IMR-90 (cell line): Measurements from ENCODE around the gene FMN1. TPM values are rescaled to one million over a fixed set of nuclear protein-coding genes. Genes with fewer than 3 reads are reported as not detected.

Experiments
- ATAC-seq: fragments of 200-7000 bp; cut with Tn5 transposase; 2 replicates; pipeline ENCODE4 v1.9.1; 2020; ENCODE audit warnings: low read depth, mild to moderate bottlenecking, moderate library complexity
- BruUV-seq: library from RNA; stranded (reverse); fragments of 400-500 nt; replicated peaks from 2 replicates; lab custom pipeline; 2021; lab: Mats Ljungman, UMichigan
- CTCF ChIA-PET: fragments of 300-600 bp; formaldehyde crosslinking; extraction: SDS; loops from one replicate; lab custom pipeline; 2021; ENCODE audit warnings: antibody characterized with exemption; lab: Yijun Ruan, JAX
- POLR2A ChIA-PET: fragments of 300-600 bp; sonication (Branson Sonifier 250); formaldehyde crosslinking; loops from one replicate; lab custom pipeline; 2022; ENCODE audit warnings: antibody characterized with exemption; ENCODE audit not compliant: unreplicated experiment; lab: Charles Lee
- DNase-seq: peaks from one replicate; pipeline ENCODE4 v3.0.0; 2013
- H2AFZ ChIP-seq: replicated peaks from 2 replicates; pipeline ENCODE3; 2013; ENCODE audit warnings: low read length, mild to moderate bottlenecking; ENCODE audit not compliant: poor library complexity
- H2AK5ac ChIP-seq: 2 replicates; pipeline ENCODE4 v1.6.1; 2013; ENCODE audit warnings: low read depth, low read length, inconsistent platforms
- H2AK9ac ChIP-seq: replicated peaks from 2 replicates; pipeline ENCODE3; 2013; ENCODE audit warnings: mild to moderate bottlenecking, low read depth, low read length, moderate library complexity; ENCODE audit not compliant: poor library complexity
- H2BK120ac ChIP-seq: 2 replicates; pipeline ENCODE4 v1.6.1; 2013; ENCODE audit warnings: low read depth, low read length, inconsistent platforms
- H2BK15ac ChIP-seq: 3 replicates; pipeline ENCODE4 v1.6.1; 2013; ENCODE audit warnings: low read depth, low read length, inconsistent platforms
- H2BK20ac ChIP-seq: 2 replicates; pipeline ENCODE4 v1.6.1; 2013; ENCODE audit warnings: low read depth, mild to moderate bottlenecking, inconsistent platforms, low read length, moderate library complexity
- H2BK5ac ChIP-seq: 2 replicates; pipeline ENCODE4 v1.6.1; 2013; ENCODE audit warnings: mild to moderate bottlenecking, low read depth, low read length, inconsistent platforms; ENCODE audit not compliant: poor library complexity, severe bottlenecking
- H3K14ac ChIP-seq: replicated peaks from 2 replicates; pipeline ENCODE4 v1.6.1; 2013; ENCODE audit warnings: low read depth, low read length, inconsistent platforms
- H3K18ac ChIP-seq: 2 replicates; pipeline ENCODE4 v1.6.1; 2013; ENCODE audit warnings: low read depth, low read length, control low read depth
- H3K23ac ChIP-seq: 2 replicates; pipeline ENCODE4 v1.6.1; 2013; ENCODE audit warnings: low read depth, low read length, inconsistent platforms
- H3K27ac ChIP-seq: 2 replicates; pipeline ENCODE4 v1.5.1; 2013; ENCODE audit warnings: mild to moderate bottlenecking, control low read depth, low read length; ENCODE audit not compliant: insufficient read depth
- H3K27me3 ChIP-seq: 2 replicates; pipeline ENCODE4 v1.6.1; 2013; ENCODE audit warnings: low read length; ENCODE audit not compliant: control insufficient read depth, insufficient read depth
- H3K36me3 ChIP-seq: 2 replicates; pipeline ENCODE4 v1.6.1; 2013; ENCODE audit warnings: low read length, mixed read lengths; ENCODE audit not compliant: control insufficient read depth, insufficient read depth
- H3K4ac ChIP-seq: 2 replicates; pipeline ENCODE4 v1.6.1; 2013; ENCODE audit warnings: low read depth, low read length, inconsistent platforms
- H3K4me1 ChIP-seq: 2 replicates; pipeline ENCODE4 v1.6.1; 2013; ENCODE audit warnings: low read length, mixed read lengths; ENCODE audit not compliant: control insufficient read depth, insufficient read depth
- H3K4me2 ChIP-seq: 2 replicates; pipeline ENCODE4 v1.6.1; 2013; ENCODE audit warnings: low read depth, mild to moderate bottlenecking, control low read depth, low read length, moderate library complexity
- H3K4me3 ChIP-seq: 2 replicates; pipeline ENCODE4 v1.5.1; 2013; ENCODE audit warnings: low read depth, mild to moderate bottlenecking, control low read depth, low read length, moderate library complexity; ENCODE audit not compliant: insufficient read depth
- H3K56ac ChIP-seq: 2 replicates; pipeline ENCODE4 v1.6.1; 2013; ENCODE audit warnings: low read length, inconsistent platforms; ENCODE audit not compliant: insufficient read depth; ENCODE audit errors: extremely low read depth
- H3K79me1 ChIP-seq, 2 experiments: 2 replicates each; pipeline ENCODE4 v1.6.1; 2013; ENCODE audit warnings: low read length in 2 of 2, inconsistent platforms in 1 of 2, low read depth in 1 of 2
- H3K9ac ChIP-seq: 2 replicates; pipeline ENCODE4 v1.6.1; 2013; ENCODE audit warnings: low read depth, low read length, control low read depth
- H3K9me1 ChIP-seq: 2 replicates; pipeline ENCODE4 v1.6.1; 2013; ENCODE audit warnings: low read length, inconsistent platforms; ENCODE audit not compliant: insufficient read depth
- H3K9me3 ChIP-seq: 2 replicates; pipeline ENCODE4 v1.6.1; 2013; ENCODE audit warnings: low read length; ENCODE audit not compliant: control insufficient read depth, insufficient read depth
- H4K20me1 ChIP-seq: 2 replicates; pipeline ENCODE4 v1.6.1; 2013; ENCODE audit warnings: low read length, inconsistent platforms; ENCODE audit not compliant: insufficient read depth
- H4K5ac ChIP-seq: 2 replicates; pipeline ENCODE4 v1.6.1; 2013; ENCODE audit warnings: mild to moderate bottlenecking, low read depth, low read length, control low read depth
- H4K8ac ChIP-seq, 2 experiments: 2 replicates each; pipeline ENCODE4 v1.6.1; 2013; ENCODE audit warnings: low read depth in 2 of 2, low read length in 2 of 2, control low read depth in 1 of 2, inconsistent platforms in 1 of 2
- H4K91ac ChIP-seq: 2 replicates; pipeline ENCODE4 v1.6.1; 2013; ENCODE audit warnings: low read depth, low read length, inconsistent platforms; ENCODE audit not compliant: insufficient read depth
- FOS ChIP-seq: fragments of 150-350 bp; IDR thresholded peaks from 2 replicates; pipeline ENCODE4 v1.6.1; 2016; ENCODE audit warnings: low read depth, low read length
- MAZ ChIP-seq: IDR thresholded peaks from 2 replicates; pipeline ENCODE4 v1.6.1; 2012; ENCODE audit warnings: low read depth, mild to moderate bottlenecking, low read length, improper control_type of control experiment, moderate library complexity, borderline replicate concordance
- MXI1 ChIP-seq: IDR thresholded peaks from 2 replicates; pipeline ENCODE4 v1.6.1; 2012; ENCODE audit warnings: low read depth, mild to moderate bottlenecking, low read length, moderate library complexity, borderline replicate concordance
- NFE2L2 ChIP-seq: fragments of 150-350 bp; IDR thresholded peaks from 2 replicates; pipeline ENCODE4 v1.6.1; 2016; ENCODE audit warnings: low read depth, mild to moderate bottlenecking, low read length
- POLR2A ChIP-seq: IDR thresholded peaks from 2 replicates; pipeline ENCODE4 v1.6.1; 2012; ENCODE audit warnings: mild to moderate bottlenecking, low read depth, low read length
- RAD21 ChIP-seq: IDR thresholded peaks from 2 replicates; pipeline ENCODE4 v1.6.1; 2012; ENCODE audit warnings: low read length, improper control_type of control experiment
- SMC3 ChIP-seq: fragments of 150-350 bp; IDR thresholded peaks from 2 replicates; pipeline ENCODE4 v1.6.1; 2016; ENCODE audit warnings: low read depth, mild to moderate bottlenecking, antibody characterized with exemption, low read length, moderate library complexity
- WGBS, 2 experiments: methylation state at CpG; one replicate each; pipeline versions ENCODE4 v1.1.5 to v1.1.7; 2013; ENCODE audit warnings: missing lambda C conversion rate in 2 of 2; ENCODE audit not compliant: insufficient read length in 1 of 2; ENCODE audit errors: extremely low coverage in 2 of 2; 5-methylcytosine and 5-hydroxymethylcytosine counted together
- dilution Hi-C: fragments of 300-500 bp; cut with HindIII; formaldehyde crosslinking; loops from one replicate; pipeline ENCODE4 v1.14.3; 2018; ENCODE audit warnings: low sequenced_read_pairs; ENCODE audit not compliant: unreplicated experiment
- in situ Hi-C: fragments of 300-500 bp; cut with MboI; formaldehyde crosslinking; loops from 3 replicates; pipeline ENCODE4 v1.14.3; 2019; ENCODE audit warnings: low sequenced_read_pairs, inconsistent platforms, mixed read lengths
- intact Hi-C: fragments of 100-400 bp; cut with micrococcal nuclease; formaldehyde crosslinking; loops from 2 replicates; pipeline ENCODE4 v1.10.0; 2022
- polyA plus RNA-seq, 3 experiments: library from polyadenylated mRNA; depleted of rRNA; stranded (reverse); fragments of >200 nt; gene quantifications; 2 replicates each; pipeline ENCODE4 v1.2.3, GENCODE V29; 2012; ENCODE audit warnings: low replicate concordance in 1 of 3
- total RNA-seq: library from RNA; depleted of rRNA; stranded (reverse); fragments of >200 nt; gene quantifications from 2 replicates; pipeline ENCODE4 v1.2.3, GENCODE V29; 2012
- TF ChIP-seq, protein P1 (sequence below): conservative IDR thresholded peaks from 2 replicates; pipeline ENCODE4 v1.5.1; 2012; ENCODE audit warnings: mild to moderate bottlenecking, low read depth, low read length, improper control_type of control experiment

FMN1 gene
- total and polyA plus RNA-seq, 2 of the 4 experiments (the other 2 are of a cell fraction), result 7.3 to 17.6 TPM

DNA sequence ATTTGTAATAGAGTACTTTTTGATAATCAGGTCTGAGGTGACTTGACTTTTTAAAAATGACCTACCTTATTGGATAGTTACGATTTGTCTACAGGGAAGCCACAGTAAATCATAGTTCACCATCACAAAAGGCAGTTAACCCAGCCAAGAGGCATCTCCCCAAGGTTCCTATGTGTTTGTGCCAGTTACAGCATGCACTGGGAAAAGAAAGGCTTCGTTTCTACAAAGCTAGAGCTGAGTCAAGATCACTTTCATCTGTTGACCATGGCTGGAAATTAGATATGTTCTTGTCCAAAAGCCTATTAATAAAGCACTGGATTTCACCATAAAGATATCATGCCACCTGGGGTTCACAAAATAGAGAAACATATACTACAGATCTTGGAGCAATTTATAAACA, 336.8 kb downstream of the FMN1 start:
- intact Hi-C loops (loop anchor here (5.0 kb wide), 1 partner anchor 190 kb away; no protein-coding TSS in a partner anchor), dilution Hi-C loops (no loop called here), in situ Hi-C loops (no loop called here)
- no peak overlapping the region for H3K4me3 ChIP-seq
- H4K91ac ChIP-seq, result peak overlapping the region; percentile 99
- POLR2A ChIA-PET, result no interaction called here
- H2AFZ ChIP-seq, result no peak overlapping the region
- peak overlapping the region; percentile 99 for H3K14ac ChIP-seq
- peak overlapping the region; percentile 94 for H2BK15ac ChIP-seq
- peaks cover 15% of the 10 kb centered on the region for H3K9me1 ChIP-seq
- peak overlapping the region; percentile 97 for H3K18ac ChIP-seq
- H2BK5ac ChIP-seq, result peak overlapping the region; percentile 100
- no peak overlapping the region for H3K9ac ChIP-seq
- H2AK9ac ChIP-seq, result no peak overlapping the region
- H3K27ac ChIP-seq, result peak overlapping the region; percentile 94; the same call in 1 of the 2 replicates
- H4K20me1 ChIP-seq, result no peaks in the 10 kb centered on the region
- no peaks in the 10 kb centered on the region for H3K27me3 ChIP-seq
- H3K4me2 ChIP-seq, result no peak overlapping the region
- H2BK20ac ChIP-seq, result peak overlapping the region; percentile 99
- no peaks in the 10 kb centered on the region for H3K9me3 ChIP-seq
- peak overlapping the region; percentile 99 for H3K4ac ChIP-seq
- peaks cover 24% of the 10 kb centered on the region for H3K4me1 ChIP-seq
- peak overlapping the region; percentile 87 to 90 for H4K8ac ChIP-seq
- ATAC-seq, result no peak
- peaks cover 21 to 69% of the 10 kb centered on the region in 2 experiments for H3K79me1 ChIP-seq
- H4K5ac ChIP-seq, result peak overlapping the region; percentile 95
- peak overlapping the region; percentile 96 for H3K56ac ChIP-seq
- peak overlapping the region; percentile 79; the same call in 1 of the 2 replicates for H2AK5ac ChIP-seq
- H3K23ac ChIP-seq, result peak overlapping the region; percentile 62
- BruUV-seq, result no TSS peak
- TF ChIP-seq MXI1, result no peak
- TF ChIP-seq MAZ, result no peak
- no peak for TF ChIP-seq POLR2A
- no peak for TF ChIP-seq NFE2L2
- no peak for TF ChIP-seq RAD21
- TF ChIP-seq, protein P1, sequence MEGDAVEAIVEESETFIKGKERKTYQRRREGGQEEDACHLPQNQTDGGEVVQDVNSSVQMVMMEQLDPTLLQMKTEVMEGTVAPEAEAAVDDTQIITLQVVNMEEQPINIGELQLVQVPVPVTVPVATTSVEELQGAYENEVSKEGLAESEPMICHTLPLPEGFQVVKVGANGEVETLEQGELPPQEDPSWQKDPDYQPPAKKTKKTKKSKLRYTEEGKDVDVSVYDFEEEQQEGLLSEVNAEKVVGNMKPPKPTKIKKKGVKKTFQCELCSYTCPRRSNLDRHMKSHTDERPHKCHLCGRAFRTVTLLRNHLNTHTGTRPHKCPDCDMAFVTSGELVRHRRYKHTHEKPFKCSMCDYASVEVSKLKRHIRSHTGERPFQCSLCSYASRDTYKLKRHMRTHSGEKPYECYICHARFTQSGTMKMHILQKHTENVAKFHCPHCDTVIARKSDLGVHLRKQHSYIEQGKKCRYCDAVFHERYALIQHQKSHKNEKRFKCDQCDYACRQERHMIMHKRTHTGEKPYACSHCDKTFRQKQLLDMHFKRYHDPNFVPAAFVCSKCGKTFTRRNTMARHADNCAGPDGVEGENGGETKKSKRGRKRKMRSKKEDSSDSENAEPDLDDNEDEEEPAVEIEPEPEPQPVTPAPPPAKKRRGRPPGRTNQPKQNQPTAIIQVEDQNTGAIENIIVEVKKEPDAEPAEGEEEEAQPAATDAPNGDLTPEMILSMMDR, result no peak
- TF ChIP-seq SMC3, result no peak
- no peak for TF ChIP-seq FOS
- H2BK120ac ChIP-seq, result peak overlapping the region; percentile 99
- CTCF ChIA-PET, result interaction anchor here (1.5 kb wide), 1 partner anchor 29 kb away, joined by 4 read pairs; no protein-coding TSS in a partner anchor
- 0 out of 2 replicates have a peak, but pooled peaks cover 3% of the 10 kb centered on the region for H3K36me3 ChIP-seq
- no peak for DNase-seq
- 80% methylated on average over 1 of the region's 2 CpGs; no CpG with 5 or more reads in 1 of the 2 experiments for WGBS, 2 experiments
